Mesendoderm (in vitro differentiated cells): ENCODE measurements around the gene TCHP.
"Not testable (repeated sequence)": the region's sequence is repeated elsewhere in the genome, so short reads cannot be mapped to it uniquely, and the experiment has no call there.

Experiments
- DNase-seq: peaks from one replicate; pipeline ENCODE4 v3.0.0; 2013
- H2AK5ac ChIP-seq: 2 replicates; pipeline ENCODE4 v1.6.1; 2013; ENCODE audit warnings: low read length, inconsistent platforms
- H2BK120ac ChIP-seq: 2 replicates; pipeline ENCODE4 v1.6.1; 2013; ENCODE audit warnings: low read depth, mild to moderate bottlenecking, low read length, moderate library complexity, mixed read lengths
- H2BK15ac ChIP-seq: replicated peaks from 2 replicates; pipeline ENCODE4 v1.6.1; 2013; ENCODE audit warnings: low read depth, mild to moderate bottlenecking, moderate library complexity
- H2BK5ac ChIP-seq: 2 replicates; pipeline ENCODE4 v1.6.1; 2013; ENCODE audit warnings: low read length, inconsistent platforms
- H3K18ac ChIP-seq: 2 replicates; pipeline ENCODE4 v1.6.1; 2013; ENCODE audit warnings: mild to moderate bottlenecking, low read length, mixed read lengths
- H3K23ac ChIP-seq: one replicate; pipeline ENCODE4 v1.6.1; 2013; ENCODE audit warnings: low read length
- H3K27ac ChIP-seq: 2 replicates; pipeline ENCODE4 v1.5.1; 2013; ENCODE audit warnings: low read depth, mild to moderate bottlenecking, inconsistent platforms, low read length, moderate library complexity
- H3K27me3 ChIP-seq: 2 replicates; pipeline ENCODE4 v1.6.1; 2013; ENCODE audit warnings: low read length, control low read depth, mild to moderate bottlenecking, inconsistent platforms; ENCODE audit not compliant: insufficient read depth, poor library complexity
- H3K36me3 ChIP-seq: 2 replicates; pipeline ENCODE4 v1.6.1; 2013; ENCODE audit warnings: low read length, inconsistent platforms; ENCODE audit not compliant: control insufficient read depth, insufficient read depth
- H3K4ac ChIP-seq: one replicate; pipeline ENCODE4 v1.6.1; 2013; ENCODE audit warnings: low read depth, mild to moderate bottlenecking, low read length, moderate library complexity
- H3K4me1 ChIP-seq: 2 replicates; pipeline ENCODE4 v1.6.1; 2013; ENCODE audit warnings: low read depth, low read length, inconsistent platforms; ENCODE audit not compliant: control insufficient read depth
- H3K4me2 ChIP-seq: 2 replicates; pipeline ENCODE4 v1.6.1; 2013; ENCODE audit warnings: low read length
- H3K4me3 ChIP-seq: 2 replicates; pipeline ENCODE4 v1.5.1; 2013; ENCODE audit warnings: mild to moderate bottlenecking, low read length
- H3K56ac ChIP-seq: one replicate; pipeline ENCODE4 v1.6.1; 2013; ENCODE audit warnings: low read length
- H3K79me1 ChIP-seq: 2 replicates; pipeline ENCODE4 v1.6.1; 2013; ENCODE audit warnings: low read length, inconsistent platforms
- H3K79me2 ChIP-seq: 2 replicates; pipeline ENCODE4 v1.6.1; 2013; ENCODE audit warnings: mild to moderate bottlenecking, low read length; ENCODE audit not compliant: control insufficient read depth, insufficient read depth
- H3K9ac ChIP-seq: 2 replicates; pipeline ENCODE4 v1.6.1; 2013; ENCODE audit warnings: low read length, inconsistent platforms
- H4K5ac ChIP-seq: one replicate; pipeline ENCODE4 v1.6.1; 2013; ENCODE audit warnings: low read length
- H4K8ac ChIP-seq: one replicate; pipeline ENCODE4 v1.6.1; 2013; ENCODE audit warnings: low read depth, mild to moderate bottlenecking, control low read depth, low read length, moderate library complexity
- WGBS: extraction: QIAGEN DNeasy Blood & Tissue Kit; methylation state at CpG from one replicate; pipeline ENCODE4 v1.1.7; 2013; ENCODE audit warnings: low lambda C conversion rate, missing lambda C conversion rate; ENCODE audit not compliant: insufficient coverage; ENCODE audit errors: extremely low coverage; 5-methylcytosine and 5-hydroxymethylcytosine counted together

Gene TCHP

GRCh38 chr12:109888179-109889020 lies 11.7 kb upstream of the TCHP start:
- Histone ChIP-seq H3K23ac (no peak overlapping the region), H3K9ac (no peak overlapping the region), H3K4me2 (no peak overlapping the region), H3K18ac (no peak overlapping the region), H3K4me3 (no peak overlapping the region), H2BK15ac (no peak overlapping the region), H3K79me1 (no peaks in the 10 kb centered on the region), H3K27ac (no peak overlapping the region), H4K5ac (no peak overlapping the region), H3K36me3 (no peaks in the 10 kb centered on the region), H3K4ac (no peak overlapping the region), H2BK5ac (no peak overlapping the region), H2BK120ac (no peak overlapping the region), H3K79me2 (no peaks in the 10 kb centered on the region), H4K8ac (no peak overlapping the region), H3K27me3 (no peaks in the 10 kb centered on the region), H3K4me1 (no peaks in the 10 kb centered on the region), H3K56ac (no peak overlapping the region), H2AK5ac (no peak overlapping the region)
- no CpG with 5 or more reads among the region's 12 CpGs for WGBS
- no peak for DNase-seq

GRCh38 chr12:109890620-109891170 lies 9.4 kb upstream of the TCHP start:
- no CpG with 5 or more reads among the region's 13 CpGs for WGBS
- H4K8ac ChIP-seq: no peak overlapping the region
- no peaks in the 10 kb centered on the region for H3K4me1 ChIP-seq
- H3K4me3 ChIP-seq: no peak overlapping the region
- no peak overlapping the region for H3K23ac ChIP-seq
- no peak overlapping the region for H2AK5ac ChIP-seq
- H3K27me3 ChIP-seq: no peaks in the 10 kb centered on the region
- no peak overlapping the region for H3K27ac ChIP-seq
- no peak overlapping the region for H2BK120ac ChIP-seq
- DNase-seq: no peak
- no peak overlapping the region for H3K4ac ChIP-seq
- no peak overlapping the region for H3K9ac ChIP-seq
- H3K18ac ChIP-seq: no peak overlapping the region
- H3K36me3 ChIP-seq: no peaks in the 10 kb centered on the region
- no peak overlapping the region for H3K56ac ChIP-seq
- H3K79me2 ChIP-seq: no peaks in the 10 kb centered on the region
- H3K79me1 ChIP-seq: no peaks in the 10 kb centered on the region
- H2BK5ac ChIP-seq: no peak overlapping the region
- no peak overlapping the region for H3K4me2 ChIP-seq
- no peak overlapping the region for H2BK15ac ChIP-seq
- no peak overlapping the region for H4K5ac ChIP-seq

GRCh38 chr12:109891731-109892130 lies 8.3 kb upstream of the TCHP start:
- not testable (repeated sequence) for H3K9ac ChIP-seq, H3K79me1 ChIP-seq, H3K23ac ChIP-seq, H2BK15ac ChIP-seq, H3K27me3 ChIP-seq, H3K4ac ChIP-seq, H3K79me2 ChIP-seq, H3K18ac ChIP-seq, H3K27ac ChIP-seq, H3K4me3 ChIP-seq, H2AK5ac ChIP-seq, H3K4me1 ChIP-seq, H3K36me3 ChIP-seq, DNase-seq, H4K8ac ChIP-seq, H4K5ac ChIP-seq, H2BK5ac ChIP-seq, H2BK120ac ChIP-seq, H3K4me2 ChIP-seq, H3K56ac ChIP-seq
- WGBS: no CpG with 5 or more reads among the region's 7 CpGs

- H2BK5ac ChIP-seq: no peak overlapping the region
- H3K4me1 ChIP-seq: no peaks in the 10 kb centered on the region
- no peak overlapping the region for H4K8ac ChIP-seq
- no peaks in the 10 kb centered on the region for H3K36me3 ChIP-seq
- H3K18ac ChIP-seq: no peak overlapping the region
- no CpG with 5 or more reads among the region's 1 CpG for WGBS
- H3K9ac ChIP-seq: no peak overlapping the region
- H4K5ac ChIP-seq: no peak overlapping the region
- DNase-seq: no peak
- H3K56ac ChIP-seq: no peak overlapping the region
- H3K4me3 ChIP-seq: no peak overlapping the region
- H2BK120ac ChIP-seq: no peak overlapping the region
- H2AK5ac ChIP-seq: no peak overlapping the region
- H3K79me2 ChIP-seq: no peaks in the 10 kb centered on the region
- no peak overlapping the region for H2BK15ac ChIP-seq
- H3K79me1 ChIP-seq: no peaks in the 10 kb centered on the region
- no peaks in the 10 kb centered on the region for H3K27me3 ChIP-seq
- H3K4me2 ChIP-seq: no peak overlapping the region
- no peak overlapping the region for H3K4ac ChIP-seq
- no peak overlapping the region for H3K23ac ChIP-seq
- no peak overlapping the region for H3K27ac ChIP-seq
Measured at GRCh38 chr12:109892165-109892715, 7.8 kb upstream of the TCHP start.

GRCh38 chr12:109892748-109893147 lies 7.3 kb upstream of the TCHP start:
- H2BK15ac ChIP-seq: no peak overlapping the region
- no peaks in the 10 kb centered on the region for H3K27me3 ChIP-seq
- H3K4me3 ChIP-seq: no peak overlapping the region
- no peak overlapping the region for H2AK5ac ChIP-seq
- no peaks in the 10 kb centered on the region for H3K4me1 ChIP-seq
- no peak overlapping the region for H3K23ac ChIP-seq
- no peak overlapping the region for H2BK120ac ChIP-seq
- no peak overlapping the region for H4K5ac ChIP-seq
- no peak overlapping the region for H4K8ac ChIP-seq
- DNase-seq: no peak
- H2BK5ac ChIP-seq: no peak overlapping the region
- H3K18ac ChIP-seq: no peak overlapping the region
- no peak overlapping the region for H3K9ac ChIP-seq
- no peak overlapping the region for H3K4ac ChIP-seq
- no peaks in the 10 kb centered on the region for H3K36me3 ChIP-seq
- H3K27ac ChIP-seq: no peak overlapping the region
- no peak overlapping the region for H3K56ac ChIP-seq
- H3K79me1 ChIP-seq: no peaks in the 10 kb centered on the region
- no CpG with 5 or more reads among the region's 4 CpGs for WGBS
- no peak overlapping the region for H3K4me2 ChIP-seq
- no peaks in the 10 kb centered on the region for H3K79me2 ChIP-seq
